ENCODE data around the gene LRFN3.

DNA sequence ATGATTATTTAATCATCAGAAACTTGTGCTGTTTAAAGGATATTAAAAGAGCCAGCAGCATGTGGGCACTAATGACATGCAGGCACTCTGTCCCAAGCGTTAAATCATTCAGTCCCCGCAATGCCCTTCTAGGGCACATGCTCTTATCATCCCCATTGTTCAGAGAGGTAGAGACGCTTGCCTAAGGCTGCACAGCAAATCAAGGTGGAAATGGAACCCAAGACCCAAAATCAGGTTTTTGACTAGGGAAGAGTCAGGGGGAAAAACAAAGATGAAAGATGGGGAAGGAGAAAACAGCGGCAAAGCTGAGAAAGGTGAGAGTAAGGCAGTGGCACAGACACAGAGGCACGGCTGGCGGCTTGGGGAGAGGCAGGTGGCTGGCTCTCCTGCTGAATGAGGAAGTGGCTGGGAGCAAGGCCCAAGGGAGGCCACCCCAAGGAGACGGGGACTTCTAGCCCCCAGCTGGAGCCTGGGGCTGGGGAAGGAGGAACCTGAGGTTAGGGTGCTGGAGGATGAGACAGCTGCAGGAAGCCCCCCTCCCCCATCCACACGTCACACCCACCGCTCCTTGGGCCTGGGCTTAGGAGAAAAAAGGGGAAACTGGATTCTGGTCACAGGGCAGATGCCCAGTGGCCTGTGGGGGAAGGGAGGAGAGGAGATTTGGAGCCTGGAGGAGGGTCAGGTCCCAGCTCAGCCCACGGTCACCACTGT lies 27.0 kb upstream of the LRFN3 start:
- TF ChIP-seq, protein P1, sequence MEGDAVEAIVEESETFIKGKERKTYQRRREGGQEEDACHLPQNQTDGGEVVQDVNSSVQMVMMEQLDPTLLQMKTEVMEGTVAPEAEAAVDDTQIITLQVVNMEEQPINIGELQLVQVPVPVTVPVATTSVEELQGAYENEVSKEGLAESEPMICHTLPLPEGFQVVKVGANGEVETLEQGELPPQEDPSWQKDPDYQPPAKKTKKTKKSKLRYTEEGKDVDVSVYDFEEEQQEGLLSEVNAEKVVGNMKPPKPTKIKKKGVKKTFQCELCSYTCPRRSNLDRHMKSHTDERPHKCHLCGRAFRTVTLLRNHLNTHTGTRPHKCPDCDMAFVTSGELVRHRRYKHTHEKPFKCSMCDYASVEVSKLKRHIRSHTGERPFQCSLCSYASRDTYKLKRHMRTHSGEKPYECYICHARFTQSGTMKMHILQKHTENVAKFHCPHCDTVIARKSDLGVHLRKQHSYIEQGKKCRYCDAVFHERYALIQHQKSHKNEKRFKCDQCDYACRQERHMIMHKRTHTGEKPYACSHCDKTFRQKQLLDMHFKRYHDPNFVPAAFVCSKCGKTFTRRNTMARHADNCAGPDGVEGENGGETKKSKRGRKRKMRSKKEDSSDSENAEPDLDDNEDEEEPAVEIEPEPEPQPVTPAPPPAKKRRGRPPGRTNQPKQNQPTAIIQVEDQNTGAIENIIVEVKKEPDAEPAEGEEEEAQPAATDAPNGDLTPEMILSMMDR (IDR thresholded peaks at IDR 0.05; ENCODE audit: low read depth, low read length) = no peak
- no peak for TF ChIP-seq EZH2phosphoT487 (IDR thresholded peaks at IDR 0.05; ENCODE audit: low read depth)
